Adrenal gland (tissue), 5 donors: ENCODE measurements around the gene RALGPS1.

ENCODE experiments used
- POLR2A ChIP-seq, 2 donors: fragments of 450-650 bp; IDR thresholded peaks; one replicate each; pipeline ENCODE4 v1.6.1; 2017; ENCODE audit warnings: antibody characterized with exemption in 2 of 2, mild to moderate bottlenecking in 2 of 2, moderate library complexity in 1 of 2
- TF ChIP-seq, protein P1 (sequence below), 6 experiments: fragments of 450-650 bp in 4 of 6; fragments of 200-600 bp in 2 of 6; sonication (generic) in 1 of 6; IDR thresholded peaks; 1 replicate in 5 of 6; 2 replicates in 1 of 6; pipeline versions ENCODE4 v1.5.1 to v1.8.0; 2016 to 2021; ENCODE audit warnings: antibody characterized with exemption in 6 of 6, mild to moderate bottlenecking in 2 of 6, moderate library complexity in 1 of 6
- donor health status: DM: no; HTN: no; CAD: no.

GRCh38 chr9:127198587-127198986, 284.0 kb downstream of the RALGPS1 start:
- TF ChIP-seq, protein P1, sequence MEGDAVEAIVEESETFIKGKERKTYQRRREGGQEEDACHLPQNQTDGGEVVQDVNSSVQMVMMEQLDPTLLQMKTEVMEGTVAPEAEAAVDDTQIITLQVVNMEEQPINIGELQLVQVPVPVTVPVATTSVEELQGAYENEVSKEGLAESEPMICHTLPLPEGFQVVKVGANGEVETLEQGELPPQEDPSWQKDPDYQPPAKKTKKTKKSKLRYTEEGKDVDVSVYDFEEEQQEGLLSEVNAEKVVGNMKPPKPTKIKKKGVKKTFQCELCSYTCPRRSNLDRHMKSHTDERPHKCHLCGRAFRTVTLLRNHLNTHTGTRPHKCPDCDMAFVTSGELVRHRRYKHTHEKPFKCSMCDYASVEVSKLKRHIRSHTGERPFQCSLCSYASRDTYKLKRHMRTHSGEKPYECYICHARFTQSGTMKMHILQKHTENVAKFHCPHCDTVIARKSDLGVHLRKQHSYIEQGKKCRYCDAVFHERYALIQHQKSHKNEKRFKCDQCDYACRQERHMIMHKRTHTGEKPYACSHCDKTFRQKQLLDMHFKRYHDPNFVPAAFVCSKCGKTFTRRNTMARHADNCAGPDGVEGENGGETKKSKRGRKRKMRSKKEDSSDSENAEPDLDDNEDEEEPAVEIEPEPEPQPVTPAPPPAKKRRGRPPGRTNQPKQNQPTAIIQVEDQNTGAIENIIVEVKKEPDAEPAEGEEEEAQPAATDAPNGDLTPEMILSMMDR (IDR thresholded peaks at IDR 0.05): no peak
- TF ChIP-seq POLR2A (IDR thresholded peaks at IDR 0.05): no peak
